HEK293 (cell line): Measurements from ENCODE around the gene ALOXE3.

Source experiments
- AEBP2 ChIP-seq: fragments of 450-650 bp; formaldehyde crosslinking; IDR thresholded peaks from 2 replicates; pipeline ENCODE4 v1.5.1; 2016; ENCODE audit warnings: missing biosample characterization, missing genetic modification characterization, borderline replicate concordance
- GLIS1 ChIP-seq: fragments of 450-650 bp; formaldehyde crosslinking; IDR thresholded peaks from 2 replicates; pipeline ENCODE4 v1.5.1; 2016; ENCODE audit warnings: missing biosample characterization, missing genetic modification characterization
- HOXA7 ChIP-seq: sonication (generic); formaldehyde crosslinking; IDR thresholded peaks from 2 replicates; pipeline ENCODE4 v1.8.1; 2022; ENCODE audit warnings: missing genetic modification reagents, borderline replicate concordance
- HOXD13 ChIP-seq: sonication (generic); formaldehyde crosslinking; IDR thresholded peaks from 2 replicates; pipeline ENCODE4 v1.8.0; 2022; ENCODE audit warnings: missing genetic modification reagents, borderline replicate concordance
- KLF7 ChIP-seq: fragments of 450-650 bp; formaldehyde crosslinking; IDR thresholded peaks from 2 replicates; pipeline ENCODE4 v1.5.1; 2016; ENCODE audit warnings: missing biosample characterization, missing genetic modification characterization, borderline replicate concordance
- KLF9 ChIP-seq: fragments of 450-650 bp; formaldehyde crosslinking; IDR thresholded peaks from 2 replicates; pipeline ENCODE4 v1.5.1; 2016; ENCODE audit warnings: missing biosample characterization, missing genetic modification characterization, low read depth
- OVOL3 ChIP-seq: fragments of 450-650 bp; formaldehyde crosslinking; IDR thresholded peaks from 2 replicates; pipeline ENCODE4 v1.5.1; 2016; ENCODE audit warnings: missing biosample characterization, missing genetic modification characterization
- PRDM1 ChIP-seq: fragments of 450-650 bp; formaldehyde crosslinking; IDR thresholded peaks from 2 replicates; pipeline ENCODE4; 2016; ENCODE audit warnings: missing biosample characterization, missing genetic modification characterization
- WT1 ChIP-seq: fragments of 450-650 bp; formaldehyde crosslinking; IDR thresholded peaks from 2 replicates; pipeline ENCODE4 v1.5.1; 2016; ENCODE audit warnings: missing biosample characterization, missing genetic modification characterization
- ZBTB1 ChIP-seq: fragments of 450-650 bp; formaldehyde crosslinking; IDR thresholded peaks from 2 replicates; pipeline ENCODE4 v1.5.1; 2016; ENCODE audit warnings: missing biosample characterization, missing genetic modification characterization
- ZFP37 ChIP-seq: fragments of 450-650 bp; formaldehyde crosslinking; IDR thresholded peaks from 2 replicates; pipeline ENCODE4 v1.5.1; 2016; ENCODE audit warnings: missing biosample characterization, missing genetic modification characterization
- ZNF121 ChIP-seq: fragments of 450-650 bp; formaldehyde crosslinking; IDR thresholded peaks from 2 replicates; pipeline ENCODE4 v1.5.1; 2016; ENCODE audit warnings: missing biosample characterization, missing genetic modification characterization
- ZNF169 ChIP-seq: fragments of 450-650 bp; formaldehyde crosslinking; IDR thresholded peaks from 2 replicates; pipeline ENCODE4 v1.5.1; 2016; ENCODE audit warnings: missing biosample characterization, missing genetic modification characterization
- ZNF221 ChIP-seq: fragments of 450-650 bp; formaldehyde crosslinking; IDR thresholded peaks from 2 replicates; pipeline ENCODE4 v1.5.1; 2017; ENCODE audit warnings: missing biosample characterization, missing genetic modification characterization, borderline replicate concordance
- ZNF37A ChIP-seq: fragments of 450-650 bp; IDR thresholded peaks from 2 replicates; pipeline ENCODE4 v1.5.1; 2018; ENCODE audit warnings: missing biosample characterization, missing genetic modification characterization
- ZNF416 ChIP-seq: fragments of 450-650 bp; formaldehyde crosslinking; IDR thresholded peaks from 2 replicates; pipeline ENCODE4 v1.5.1; 2016; ENCODE audit warnings: missing biosample characterization, missing genetic modification characterization
- ZNF510 ChIP-seq: fragments of 450-650 bp; formaldehyde crosslinking; IDR thresholded peaks from 2 replicates; pipeline ENCODE4 v1.5.1; 2018; ENCODE audit warnings: mild to moderate bottlenecking, missing genetic modification characterization, missing biosample characterization; ENCODE audit not compliant: insufficient replicate concordance
- ZNF521 ChIP-seq: fragments of 450-650 bp; formaldehyde crosslinking; IDR thresholded peaks from 2 replicates; pipeline ENCODE4 v1.5.1; 2017; ENCODE audit warnings: missing biosample characterization, mild to moderate bottlenecking, missing genetic modification characterization
- ZNF549 ChIP-seq: fragments of 450-650 bp; IDR thresholded peaks from 2 replicates; pipeline ENCODE4 v1.5.1; 2018; ENCODE audit warnings: missing biosample characterization, missing genetic modification characterization, mild to moderate bottlenecking, inconsistent platforms, moderate library complexity
- ZNF555 ChIP-seq: fragments of 450-650 bp; formaldehyde crosslinking; conservative IDR thresholded peaks from 2 replicates; pipeline ENCODE4 v1.5.1; 2017; ENCODE audit warnings: missing biosample characterization, mild to moderate bottlenecking, missing genetic modification characterization, inconsistent platforms
- ZNF600 ChIP-seq: fragments of 450-650 bp; formaldehyde crosslinking; IDR thresholded peaks from 2 replicates; pipeline ENCODE4 v1.5.1; 2016; ENCODE audit warnings: missing biosample characterization, missing genetic modification characterization
- ZNF621 ChIP-seq: fragments of 450-650 bp; formaldehyde crosslinking; IDR thresholded peaks from 2 replicates; pipeline ENCODE4 v1.5.1; 2017; ENCODE audit warnings: missing biosample characterization, missing genetic modification characterization
- ZNF623 ChIP-seq: fragments of 450-650 bp; formaldehyde crosslinking; IDR thresholded peaks from 2 replicates; pipeline ENCODE4 v1.5.1; 2016; ENCODE audit warnings: missing biosample characterization, missing genetic modification characterization
- ZNF670 ChIP-seq: fragments of 450-650 bp; formaldehyde crosslinking; IDR thresholded peaks from 2 replicates; pipeline ENCODE4 v1.5.1; 2016; ENCODE audit warnings: missing biosample characterization, missing genetic modification characterization, low read depth
- ZNF677 ChIP-seq: fragments of 450-650 bp; IDR thresholded peaks from 2 replicates; pipeline ENCODE4 v1.5.0; 2018; ENCODE audit warnings: missing biosample characterization, mild to moderate bottlenecking, missing genetic modification characterization, moderate library complexity
- ZNF792 ChIP-seq: fragments of 450-650 bp; formaldehyde crosslinking; IDR thresholded peaks from 2 replicates; pipeline ENCODE4 v1.5.1; 2016; ENCODE audit warnings: missing biosample characterization, missing genetic modification characterization
- ZNF830 ChIP-seq: fragments of 450-650 bp; IDR thresholded peaks from 2 replicates; pipeline ENCODE4 v1.5.0; 2018; ENCODE audit warnings: missing biosample characterization, missing genetic modification characterization, low read depth, mild to moderate bottlenecking, moderate library complexity
- ZSCAN16 ChIP-seq: fragments of 450-650 bp; formaldehyde crosslinking; IDR thresholded peaks from 2 replicates; pipeline ENCODE4 v1.5.1; 2016; ENCODE audit warnings: missing biosample characterization, missing genetic modification characterization
- TF ChIP-seq, protein P1 (sequence below): fragments of 450-650 bp; formaldehyde crosslinking; IDR thresholded peaks from 2 replicates; pipeline ENCODE4 v1.5.1; 2017; ENCODE audit warnings: missing biosample characterization, missing genetic modification characterization
- TF ChIP-seq, protein P2 (sequence below): fragments of 450-650 bp; formaldehyde crosslinking; IDR thresholded peaks from 2 replicates; pipeline ENCODE4 v1.5.1; 2017; ENCODE audit warnings: missing biosample characterization, mild to moderate bottlenecking, missing genetic modification characterization, moderate library complexity
- TF ChIP-seq, protein P3 (sequence below): fragments of 450-650 bp; formaldehyde crosslinking; IDR thresholded peaks from 2 replicates; pipeline ENCODE4 v1.5.1; 2016; ENCODE audit warnings: missing biosample characterization, missing genetic modification characterization
- TF ChIP-seq, protein P4 (sequence below): sonication (generic); formaldehyde crosslinking; IDR thresholded peaks from 2 replicates; pipeline ENCODE4 v1.8.1; 2022; ENCODE audit warnings: mild to moderate bottlenecking, moderate library complexity, missing genetic modification reagents
- TF ChIP-seq, protein P5 (sequence below): fragments of 450-650 bp; formaldehyde crosslinking; IDR thresholded peaks from 2 replicates; pipeline ENCODE4 v1.5.1; 2016; ENCODE audit warnings: missing biosample characterization, missing genetic modification characterization

Gene ALOXE3

DNA sequence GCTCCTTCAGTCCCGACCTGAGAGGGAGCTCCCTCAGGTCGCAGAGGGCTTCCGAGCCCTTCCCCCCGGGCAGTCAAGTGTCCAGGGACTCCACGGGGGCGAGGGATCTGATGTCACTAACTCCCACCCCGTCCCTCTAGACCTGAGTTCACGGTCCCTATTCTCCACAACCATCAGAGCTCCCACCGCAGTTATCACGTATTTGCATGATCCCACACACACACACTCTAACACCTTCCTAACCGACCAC, 37.6 kb upstream of the ALOXE3 start (continued):
- TF ChIP-seq, protein P1, sequence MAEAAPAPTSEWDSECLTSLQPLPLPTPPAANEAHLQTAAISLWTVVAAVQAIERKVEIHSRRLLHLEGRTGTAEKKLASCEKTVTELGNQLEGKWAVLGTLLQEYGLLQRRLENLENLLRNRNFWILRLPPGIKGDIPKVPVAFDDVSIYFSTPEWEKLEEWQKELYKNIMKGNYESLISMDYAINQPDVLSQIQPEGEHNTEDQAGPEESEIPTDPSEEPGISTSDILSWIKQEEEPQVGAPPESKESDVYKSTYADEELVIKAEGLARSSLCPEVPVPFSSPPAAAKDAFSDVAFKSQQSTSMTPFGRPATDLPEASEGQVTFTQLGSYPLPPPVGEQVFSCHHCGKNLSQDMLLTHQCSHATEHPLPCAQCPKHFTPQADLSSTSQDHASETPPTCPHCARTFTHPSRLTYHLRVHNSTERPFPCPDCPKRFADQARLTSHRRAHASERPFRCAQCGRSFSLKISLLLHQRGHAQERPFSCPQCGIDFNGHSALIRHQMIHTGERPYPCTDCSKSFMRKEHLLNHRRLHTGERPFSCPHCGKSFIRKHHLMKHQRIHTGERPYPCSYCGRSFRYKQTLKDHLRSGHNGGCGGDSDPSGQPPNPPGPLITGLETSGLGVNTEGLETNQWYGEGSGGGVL (tag by site-specific recombination) = peak; percentile 31; the same call in 1 of the 2 replicates
- TF ChIP-seq ZNF677 (tag by site-specific recombination) (no peak), ZNF555 (tag by site-specific recombination) (no peak), KLF7 (tag by site-specific recombination) (no peak), ZNF521 (no peak), ZNF510 (tag by site-specific recombination) (no peak), PRDM1 (tag by site-specific recombination) (no peak), WT1 (tag by site-specific recombination) (0 out of 2 replicates have a peak, but pooled peaks have one; percentile 44), ZNF37A (no peak), ZNF623 (tag by site-specific recombination) (no peak), ZNF792 (no peak), OVOL3 (tag by site-specific recombination) (peak; percentile 38; the same call in 1 of the 2 replicates), HOXA7 (CRISPR knock-in tag) (no peak), ZNF600 (tag by site-specific recombination) (peak; percentile 96), ZBTB1 (tag by site-specific recombination) (no peak), ZSCAN16 (tag by site-specific recombination) (no peak), GLIS1 (tag by site-specific recombination) (no peak), ZNF416 (tag by site-specific recombination) (no peak), ZNF830 (tag by site-specific recombination) (no peak), ZNF221 (tag by site-specific recombination) (no peak), ZNF169 (no peak), ZNF670 (tag by site-specific recombination) (no peak), ZFP37 (tag by site-specific recombination) (no peak), ZNF549 (tag by site-specific recombination) (no peak), ZNF621 (tag by site-specific recombination) (no peak), HOXD13 (CRISPR knock-in tag) (no peak), KLF9 (no peak), ZNF121 (tag by site-specific recombination) (no peak), AEBP2 (tag by site-specific recombination) (no peak)
- TF ChIP-seq, protein P2, sequence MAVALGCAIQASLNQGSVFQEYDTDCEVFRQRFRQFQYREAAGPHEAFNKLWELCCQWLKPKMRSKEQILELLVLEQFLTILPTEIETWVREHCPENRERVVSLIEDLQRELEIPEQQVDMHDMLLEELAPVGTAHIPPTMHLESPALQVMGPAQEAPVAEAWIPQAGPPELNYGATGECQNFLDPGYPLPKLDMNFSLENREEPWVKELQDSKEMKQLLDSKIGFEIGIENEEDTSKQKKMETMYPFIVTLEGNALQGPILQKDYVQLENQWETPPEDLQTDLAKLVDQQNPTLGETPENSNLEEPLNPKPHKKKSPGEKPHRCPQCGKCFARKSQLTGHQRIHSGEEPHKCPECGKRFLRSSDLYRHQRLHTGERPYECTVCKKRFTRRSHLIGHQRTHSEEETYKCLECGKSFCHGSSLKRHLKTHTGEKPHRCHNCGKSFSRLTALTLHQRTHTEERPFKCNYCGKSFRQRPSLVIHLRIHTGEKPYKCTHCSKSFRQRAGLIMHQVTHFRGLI (tag by site-specific recombination) = no peak
- TF ChIP-seq, protein P3, sequence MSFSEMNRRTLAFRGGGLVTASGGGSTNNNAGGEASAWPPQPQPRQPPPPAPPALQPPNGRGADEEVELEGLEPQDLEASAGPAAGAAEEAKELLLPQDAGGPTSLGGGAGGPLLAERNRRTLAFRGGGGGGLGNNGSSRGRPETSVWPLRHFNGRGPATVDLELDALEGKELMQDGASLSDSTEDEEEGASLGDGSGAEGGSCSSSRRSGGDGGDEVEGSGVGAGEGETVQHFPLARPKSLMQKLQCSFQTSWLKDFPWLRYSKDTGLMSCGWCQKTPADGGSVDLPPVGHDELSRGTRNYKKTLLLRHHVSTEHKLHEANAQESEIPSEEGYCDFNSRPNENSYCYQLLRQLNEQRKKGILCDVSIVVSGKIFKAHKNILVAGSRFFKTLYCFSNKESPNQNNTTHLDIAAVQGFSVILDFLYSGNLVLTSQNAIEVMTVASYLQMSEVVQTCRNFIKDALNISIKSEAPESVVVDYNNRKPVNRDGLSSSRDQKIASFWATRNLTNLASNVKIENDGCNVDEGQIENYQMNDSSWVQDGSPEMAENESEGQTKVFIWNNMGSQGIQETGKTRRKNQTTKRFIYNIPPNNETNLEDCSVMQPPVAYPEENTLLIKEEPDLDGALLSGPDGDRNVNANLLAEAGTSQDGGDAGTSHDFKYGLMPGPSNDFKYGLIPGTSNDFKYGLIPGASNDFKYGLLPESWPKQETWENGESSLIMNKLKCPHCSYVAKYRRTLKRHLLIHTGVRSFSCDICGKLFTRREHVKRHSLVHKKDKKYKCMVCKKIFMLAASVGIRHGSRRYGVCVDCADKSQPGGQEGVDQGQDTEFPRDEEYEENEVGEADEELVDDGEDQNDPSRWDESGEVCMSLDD = no peak
- TF ChIP-seq, protein P4, sequence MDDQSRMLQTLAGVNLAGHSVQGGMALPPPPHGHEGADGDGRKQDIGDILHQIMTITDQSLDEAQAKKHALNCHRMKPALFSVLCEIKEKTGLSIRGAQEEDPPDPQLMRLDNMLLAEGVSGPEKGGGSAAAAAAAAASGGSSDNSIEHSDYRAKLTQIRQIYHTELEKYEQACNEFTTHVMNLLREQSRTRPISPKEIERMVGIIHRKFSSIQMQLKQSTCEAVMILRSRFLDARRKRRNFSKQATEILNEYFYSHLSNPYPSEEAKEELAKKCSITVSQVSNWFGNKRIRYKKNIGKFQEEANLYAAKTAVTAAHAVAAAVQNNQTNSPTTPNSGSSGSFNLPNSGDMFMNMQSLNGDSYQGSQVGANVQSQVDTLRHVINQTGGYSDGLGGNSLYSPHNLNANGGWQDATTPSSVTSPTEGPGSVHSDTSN = no peak
- TF ChIP-seq, protein P5, sequence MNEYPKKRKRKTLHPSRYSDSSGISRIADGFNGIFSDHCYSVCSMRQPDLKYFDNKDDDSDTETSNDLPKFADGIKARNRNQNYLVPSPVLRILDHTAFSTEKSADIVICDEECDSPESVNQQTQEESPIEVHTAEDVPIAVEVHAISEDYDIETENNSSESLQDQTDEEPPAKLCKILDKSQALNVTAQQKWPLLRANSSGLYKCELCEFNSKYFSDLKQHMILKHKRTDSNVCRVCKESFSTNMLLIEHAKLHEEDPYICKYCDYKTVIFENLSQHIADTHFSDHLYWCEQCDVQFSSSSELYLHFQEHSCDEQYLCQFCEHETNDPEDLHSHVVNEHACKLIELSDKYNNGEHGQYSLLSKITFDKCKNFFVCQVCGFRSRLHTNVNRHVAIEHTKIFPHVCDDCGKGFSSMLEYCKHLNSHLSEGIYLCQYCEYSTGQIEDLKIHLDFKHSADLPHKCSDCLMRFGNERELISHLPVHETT = peak; percentile 81; the same call in 1 of the 2 replicates
